ENCODE data around the gene RIMBP3C.

DNA sequence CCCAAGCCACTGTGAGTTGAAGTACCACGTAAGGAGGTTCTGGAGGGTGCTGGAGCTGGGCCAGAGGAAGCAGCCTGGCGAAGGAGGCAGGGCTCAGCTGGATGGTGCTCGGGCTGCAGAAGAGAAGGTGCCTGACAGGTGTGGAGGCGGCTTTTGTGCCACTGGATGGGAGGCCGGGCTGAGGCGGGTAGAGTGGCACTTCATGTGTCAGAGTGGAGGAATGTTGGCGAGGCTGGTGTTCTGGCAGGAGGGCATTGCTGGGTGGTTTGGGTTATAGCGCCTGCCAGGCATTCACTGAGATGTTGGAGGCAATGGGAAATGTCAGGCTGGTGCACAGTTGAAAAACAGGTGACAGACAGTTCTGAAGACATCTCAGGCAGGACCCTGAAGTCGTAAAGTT is 40.4 kb upstream of the RIMBP3C start:
- TF ChIP-seq, protein P1, sequence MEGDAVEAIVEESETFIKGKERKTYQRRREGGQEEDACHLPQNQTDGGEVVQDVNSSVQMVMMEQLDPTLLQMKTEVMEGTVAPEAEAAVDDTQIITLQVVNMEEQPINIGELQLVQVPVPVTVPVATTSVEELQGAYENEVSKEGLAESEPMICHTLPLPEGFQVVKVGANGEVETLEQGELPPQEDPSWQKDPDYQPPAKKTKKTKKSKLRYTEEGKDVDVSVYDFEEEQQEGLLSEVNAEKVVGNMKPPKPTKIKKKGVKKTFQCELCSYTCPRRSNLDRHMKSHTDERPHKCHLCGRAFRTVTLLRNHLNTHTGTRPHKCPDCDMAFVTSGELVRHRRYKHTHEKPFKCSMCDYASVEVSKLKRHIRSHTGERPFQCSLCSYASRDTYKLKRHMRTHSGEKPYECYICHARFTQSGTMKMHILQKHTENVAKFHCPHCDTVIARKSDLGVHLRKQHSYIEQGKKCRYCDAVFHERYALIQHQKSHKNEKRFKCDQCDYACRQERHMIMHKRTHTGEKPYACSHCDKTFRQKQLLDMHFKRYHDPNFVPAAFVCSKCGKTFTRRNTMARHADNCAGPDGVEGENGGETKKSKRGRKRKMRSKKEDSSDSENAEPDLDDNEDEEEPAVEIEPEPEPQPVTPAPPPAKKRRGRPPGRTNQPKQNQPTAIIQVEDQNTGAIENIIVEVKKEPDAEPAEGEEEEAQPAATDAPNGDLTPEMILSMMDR (IDR thresholded peaks at IDR 0.05) = no peak
- TF ChIP-seq POLR2A (IDR thresholded peaks at IDR 0.05) = no peak

Measured in right lobe of liver (tissue), 4 donors.